H9 (cell line): ENCODE results near the gene ARAP1. TPM values are rescaled to one million over a fixed set of nuclear protein-coding genes. Genes with fewer than 3 reads are reported as not detected.

Source experiments
- DNase-seq: peaks from one replicate; pipeline ENCODE4 v3.0.0-alpha.2; 2017
- H2AFZ ChIP-seq: one replicate; pipeline ENCODE4 v1.6.1; 2013; ENCODE audit warnings: mild to moderate bottlenecking, low read length, control low read depth, moderate library complexity
- H2AK5ac ChIP-seq: 2 replicates; pipeline ENCODE4 v1.6.1; 2013; ENCODE audit warnings: low read length, control low read depth, mixed read lengths; ENCODE audit not compliant: insufficient read length
- H2BK120ac ChIP-seq: one replicate; pipeline ENCODE4 v1.6.1; 2013; ENCODE audit warnings: low read depth, mild to moderate bottlenecking, low read length, control low read depth, inconsistent platforms; ENCODE audit not compliant: poor library complexity, severe bottlenecking
- H2BK12ac ChIP-seq: 2 replicates; pipeline ENCODE4 v1.6.1; 2013; ENCODE audit warnings: low read length, control low read depth, mixed read lengths, low read depth; ENCODE audit not compliant: insufficient read length
- H2BK15ac ChIP-seq: 2 replicates; pipeline ENCODE4 v1.6.1; 2013; ENCODE audit warnings: low read depth, low read length, control low read depth
- H2BK20ac ChIP-seq: one replicate; pipeline ENCODE4 v1.6.1; 2013; ENCODE audit warnings: low read depth, mild to moderate bottlenecking, low read length, control low read depth, inconsistent platforms; ENCODE audit not compliant: poor library complexity, severe bottlenecking
- H2BK5ac ChIP-seq: 2 replicates; pipeline ENCODE4 v1.6.1; 2013; ENCODE audit warnings: low read length, control low read depth, mixed read lengths; ENCODE audit not compliant: insufficient read length
- H3K14ac ChIP-seq: 2 replicates; pipeline ENCODE4 v1.6.1; 2013; ENCODE audit warnings: low read length, control low read depth; ENCODE audit not compliant: insufficient read depth
- H3K18ac ChIP-seq: 2 replicates; pipeline ENCODE4 v1.6.1; 2013; ENCODE audit warnings: low read depth, mild to moderate bottlenecking, mixed read lengths, low read length, control low read depth; ENCODE audit not compliant: insufficient read length
- H3K23ac ChIP-seq: 2 replicates; pipeline ENCODE4 v1.6.1; 2013; ENCODE audit warnings: low read length, control low read depth, mixed read lengths, low read depth; ENCODE audit not compliant: insufficient read length
- H3K23me2 ChIP-seq: 2 replicates; pipeline ENCODE4 v1.6.1; 2013; ENCODE audit warnings: low read depth, mild to moderate bottlenecking, mixed read lengths, low read length, control low read depth; ENCODE audit not compliant: insufficient read length, poor library complexity, severe bottlenecking
- H3K27ac ChIP-seq: 2 replicates; pipeline ENCODE4 v1.5.1; 2013; ENCODE audit warnings: low read length, control low read depth, mixed read lengths, low read depth; ENCODE audit not compliant: insufficient read length
- H3K27me3 ChIP-seq: 2 replicates; pipeline ENCODE4 v1.6.1; 2013; ENCODE audit warnings: low read length, control low read depth, inconsistent platforms; ENCODE audit not compliant: insufficient read depth
- H3K4ac ChIP-seq: 2 replicates; pipeline ENCODE4 v1.6.1; 2013; ENCODE audit warnings: low read depth, mild to moderate bottlenecking, control low read depth, inconsistent platforms, low read length, moderate library complexity
- H3K4me1 ChIP-seq: 2 replicates; pipeline ENCODE4 v1.6.1; 2013; ENCODE audit warnings: low read length, control low read depth, inconsistent platforms; ENCODE audit not compliant: insufficient read depth
- H3K4me2 ChIP-seq: 2 replicates; pipeline ENCODE4 v1.6.1; 2013; ENCODE audit warnings: low read length, control low read depth, mixed read lengths; ENCODE audit not compliant: insufficient read length, insufficient read depth
- H3K56ac ChIP-seq: 2 replicates; pipeline ENCODE4 v1.6.1; 2013; ENCODE audit warnings: low read depth, mild to moderate bottlenecking, mixed read lengths, low read length, control low read depth; ENCODE audit not compliant: insufficient read length
- H3K79me1 ChIP-seq: 2 replicates; pipeline ENCODE4 v1.6.1; 2013; ENCODE audit warnings: low read depth, mild to moderate bottlenecking, moderate library complexity, low read length, control low read depth, inconsistent platforms; ENCODE audit not compliant: insufficient read depth, poor library complexity, severe bottlenecking
- H3K79me2 ChIP-seq: 2 replicates; pipeline ENCODE4 v1.6.1; 2013; ENCODE audit warnings: low read length, control low read depth, inconsistent platforms; ENCODE audit not compliant: insufficient read depth
- H3K9ac ChIP-seq: 2 replicates; pipeline ENCODE4 v1.6.1; 2013; ENCODE audit warnings: low read length, control low read depth, mixed read lengths; ENCODE audit not compliant: insufficient read length; ENCODE audit errors: extremely low read depth
- H3K9me3 ChIP-seq: one replicate; pipeline ENCODE4 v1.6.1; 2013; ENCODE audit warnings: low read depth, low read length, inconsistent platforms; ENCODE audit not compliant: control insufficient read depth
- H3T11ph ChIP-seq: one replicate; pipeline ENCODE4 v1.6.1; 2013; ENCODE audit warnings: mild to moderate bottlenecking, low read length, control low read depth, inconsistent platforms
- H4K20me1 ChIP-seq: one replicate; pipeline ENCODE4 v1.6.1; 2013; ENCODE audit not compliant: control insufficient read depth, insufficient read length, insufficient read depth
- H4K5ac ChIP-seq: 2 replicates; pipeline ENCODE4 v1.6.1; 2013; ENCODE audit warnings: low read depth, mild to moderate bottlenecking, mixed read lengths, low read length, control low read depth; ENCODE audit not compliant: insufficient read length
- H4K8ac ChIP-seq: replicated peaks from 2 replicates; pipeline ENCODE4 v1.6.1; 2013; ENCODE audit warnings: low read length, control low read depth, mixed read lengths, low read depth; ENCODE audit not compliant: insufficient read length
- H4K91ac ChIP-seq: 2 replicates; pipeline ENCODE4 v1.6.1; 2013; ENCODE audit warnings: low read depth, mild to moderate bottlenecking, moderate library complexity, mixed read lengths, low read length, control low read depth; ENCODE audit not compliant: insufficient read length
- H3K27ac Mint-ChIP-seq, 3 experiments: 2 replicates in 2 of 3; 3 replicates in 1 of 3; pipeline ENCODE4 v1.8.0; 2020 to 2021; ENCODE audit warnings: mixed read lengths in 3 of 3, mild to moderate bottlenecking in 1 of 3, moderate library complexity in 1 of 3
- H3K27me3 Mint-ChIP-seq: 2 replicates; pipeline ENCODE4 v1.8.0; 2021; ENCODE audit warnings: low read depth, mild to moderate bottlenecking, moderate library complexity, mixed read lengths
- H3K36me3 Mint-ChIP-seq, 3 experiments: 2 replicates in 2 of 3; 3 replicates in 1 of 3; pipeline ENCODE4 v1.8.0; 2020 to 2021; ENCODE audit warnings: low read depth in 3 of 3, mixed read lengths in 3 of 3; ENCODE audit not compliant: insufficient read depth in 1 of 3
- H3K4me1 Mint-ChIP-seq, 2 experiments: 2 replicates each; pipeline ENCODE4 v1.8.0; 2020; ENCODE audit warnings: mixed read lengths in 2 of 2
- H3K4me3 Mint-ChIP-seq, 2 experiments: 2 replicates in 1 of 2; 3 replicates in 1 of 2; pipeline ENCODE4 v1.8.0; 2020 to 2021; ENCODE audit warnings: mild to moderate bottlenecking in 2 of 2, mixed read lengths in 2 of 2, moderate library complexity in 1 of 2
- H3K9me3 Mint-ChIP-seq, 2 experiments: 2 replicates in 1 of 2; 3 replicates in 1 of 2; pipeline ENCODE4 v1.8.0; 2020; ENCODE audit warnings: mild to moderate bottlenecking in 2 of 2, mixed read lengths in 2 of 2, moderate library complexity in 1 of 2
- CTCF ChIP-seq: fragments of 200-600 bp; sonication (generic); conservative IDR thresholded peaks from 3 replicates; pipeline ENCODE4 v1.8.0; 2021; ENCODE audit warnings: antibody characterized with exemption, mild to moderate bottlenecking
- WGBS: extraction: QIAGEN DNeasy Blood & Tissue Kit; methylation state at CpG from one replicate; pipeline ENCODE4 v1.1.7; 2013; ENCODE audit warnings: missing lambda C conversion rate, low lambda C conversion rate, mixed read lengths; ENCODE audit not compliant: insufficient read length; ENCODE audit errors: extremely low coverage; 5-methylcytosine and 5-hydroxymethylcytosine counted together
- total RNA-seq: library from RNA; stranded (reverse); gene quantifications from 2 replicates; pipeline ENCODE4 v1.2.1, GENCODE V29; 2021

ARAP1 gene
- total RNA-seq, 1 experiment from 2014 or later = 59.4 TPM

- H3K14ac ChIP-seq = no peak overlapping the region
- no peaks in the 10 kb centered on the region for H3K9me3 ChIP-seq
- H3K23ac ChIP-seq = no peak overlapping the region
- H3T11ph ChIP-seq = no peak overlapping the region
- Mint-ChIP-seq H3K4me1 (peaks cover 0 to under 1% of the 10 kb centered on the region in 2 experiments; a peak in 1 of 4 replicates), H3K4me3 (no peak overlapping the region), H3K27ac (no peak overlapping the region), H3K9me3 (no peaks in the 10 kb centered on the region), H3K27me3 (no peaks in the 10 kb centered on the region; the same call in 1 of the 2 replicates), H3K36me3 (peaks cover 4 to 51% (median 31%) of the 10 kb centered on the region in 3 experiments; a peak in 6 of 7 replicates)
- TF ChIP-seq CTCF = no peak
- H4K20me1 ChIP-seq = no peaks in the 10 kb centered on the region
- H2AK5ac ChIP-seq = no peak overlapping the region
- no peaks in the 10 kb centered on the region for H3K23me2 ChIP-seq
- no peak for DNase-seq
- H2BK5ac ChIP-seq = no peak overlapping the region
- no peaks in the 10 kb centered on the region for H3K79me1 ChIP-seq
- H2BK120ac ChIP-seq = no peak overlapping the region
- H3K4me1 ChIP-seq = no peaks in the 10 kb centered on the region
- no peak overlapping the region for H4K5ac ChIP-seq
- H4K91ac ChIP-seq = no peak overlapping the region
- no CpG with 5 or more reads among the region's 7 CpGs for WGBS
- H3K4ac ChIP-seq = no peak overlapping the region
- no peak overlapping the region for H2AFZ ChIP-seq
- no peaks in the 10 kb centered on the region for H3K79me2 ChIP-seq
- no peak overlapping the region for H4K8ac ChIP-seq
- no peak overlapping the region for H2BK15ac ChIP-seq
- no peak overlapping the region for H3K56ac ChIP-seq
- H3K27me3 ChIP-seq = no peaks in the 10 kb centered on the region
- H2BK12ac ChIP-seq = no peak overlapping the region
- H3K4me2 ChIP-seq = no peak overlapping the region
- no peak overlapping the region for H3K27ac ChIP-seq
- no peak overlapping the region for H3K9ac ChIP-seq
- H3K18ac ChIP-seq = no peak overlapping the region
- no peak overlapping the region for H2BK20ac ChIP-seq
These were observed 63.3 kb downstream of the ARAP1 start for GRCh38 chr11:72688929-72689328.
